K562 (cell line): Measurements from ENCODE around the gene SIM1. TPM values are rescaled to one million over a fixed set of nuclear protein-coding genes. Genes with fewer than 3 reads are reported as not detected.
A peak's percentile ranks its signal among the peaks of the same experiment; 100 is the strongest.

Source experiments
- ATAC-seq: fragments of 200-7000 bp; cut with Tn5 transposase; 3 replicates; pipeline ENCODE4 v1.9.1; 2020; ENCODE audit warnings: moderate library complexity
- BruUV-seq: library from RNA; stranded (reverse); fragments of 400-500 nt; replicated peaks from 2 replicates; lab custom pipeline; 2021; lab: Mats Ljungman, UMichigan
- CTCF ChIA-PET: fragments of 300-600 bp; formaldehyde crosslinking; extraction: SDS; loops from one replicate; lab custom pipeline; 2021; ENCODE audit warnings: low intra/inter-chr PET ratio; lab: Yijun Ruan, JAX
- POLR2A ChIA-PET: fragments of 300-600, 350-650 bp; sonication (Branson Sonifier 250); formaldehyde crosslinking; extraction: SDS; loops from one replicate; lab custom pipeline; 2021; ENCODE audit warnings: antibody characterized with exemption, inconsistent platforms; lab: Yijun Ruan, JAX
- DNase-seq, 4 experiments: peaks; one replicate each; pipeline versions ENCODE4 v3.0.0 to v3.0.0-alpha.2; 2011 to 2018; ENCODE audit warnings: low spot score in 3 of 4, mixed read lengths in 3 of 4; ENCODE audit errors: extremely low read depth in 1 of 4
- FAIRE-seq: peaks from 2 replicates; lab custom pipeline; 2011; peaks lifted over from hg19 to GRCh38; lab: Jason Lieb, UNC
- H2AFZ ChIP-seq: 2 replicates; pipeline ENCODE4 v1.6.0; 2011; ENCODE audit warnings: low read depth, low read length, control low read depth, inconsistent platforms
- H3K27ac ChIP-seq: fragments of 200-600 bp; 3 replicates; pipeline ENCODE4 v1.8.0; 2011; ENCODE audit warnings: low read depth, mild to moderate bottlenecking, control low read depth, inconsistent platforms, low read length, moderate library complexity, mixed read lengths; ENCODE audit errors: extremely low read depth
- H3K27me3 ChIP-seq, 2 experiments: fragments of 300-600 bp in 1 of 2; 2 replicates in 1 of 2; 3 replicates in 1 of 2; pipeline versions ENCODE4 v1.6.0 to v1.8.0; 2011; ENCODE audit warnings: inconsistent platforms in 2 of 2, low read length in 2 of 2, mild to moderate bottlenecking in 1 of 2, mixed read lengths in 1 of 2, moderate library complexity in 1 of 2; ENCODE audit not compliant: control insufficient read depth in 2 of 2, insufficient read depth in 2 of 2
- H3K36me3 ChIP-seq: fragments of 300-600 bp; 3 replicates; pipeline ENCODE4 v1.8.0; 2011; ENCODE audit warnings: mild to moderate bottlenecking, low read length, inconsistent platforms; ENCODE audit not compliant: control insufficient read depth, insufficient read depth
- H3K4me1 ChIP-seq, 2 experiments: fragments of 200-600 bp in 1 of 2; replicated peaks in 1 of 2; 2 replicates in 1 of 2; 3 replicates in 1 of 2; pipeline versions ENCODE4 v1.5.1 to v1.8.0; 2011; ENCODE audit warnings: inconsistent platforms in 2 of 2, low read length in 2 of 2, mild to moderate bottlenecking in 1 of 2, mixed read lengths in 1 of 2, moderate library complexity in 1 of 2; ENCODE audit not compliant: control insufficient read depth in 2 of 2, insufficient read depth in 2 of 2
- H3K4me2 ChIP-seq: 2 replicates; pipeline ENCODE4 v1.6.1; 2011; ENCODE audit warnings: low read length, control low read depth, inconsistent platforms, mixed read lengths; ENCODE audit not compliant: insufficient read depth
- H3K4me3 ChIP-seq: fragments of 200-600 bp; sonication (generic), shearing (Covaris generic); 2 replicates; pipeline ENCODE4 v1.5.1; 2016; ENCODE audit warnings: control low read depth, inconsistent platforms
- H3K79me2 ChIP-seq: fragments of 200-600 bp; 3 replicates; pipeline ENCODE4 v1.8.0; 2011; ENCODE audit warnings: low read length, inconsistent platforms; ENCODE audit not compliant: control insufficient read depth, insufficient read depth
- H3K9ac ChIP-seq, 2 experiments: 2 replicates each; pipeline versions ENCODE4 v1.6.0 to v1.6.1; 2011; ENCODE audit warnings: low read depth in 2 of 2, low read length in 2 of 2, control low read depth in 1 of 2, inconsistent platforms in 1 of 2, mild to moderate bottlenecking in 1 of 2, mixed read lengths in 1 of 2; ENCODE audit not compliant: insufficient read depth in 1 of 2
- H3K9me1 ChIP-seq: one replicate; pipeline ENCODE4 v1.6.0; 2011; ENCODE audit warnings: inconsistent platforms, mild to moderate bottlenecking, low read length, moderate library complexity; ENCODE audit not compliant: control insufficient read depth, insufficient read depth
- H3K9me3 ChIP-seq: replicated peaks from 2 replicates; pipeline ENCODE4 v1.5.1; 2011; ENCODE audit warnings: low read depth, low read length, inconsistent platforms; ENCODE audit not compliant: control insufficient read depth, insufficient read depth
- H4K20me1 ChIP-seq: replicated peaks from 2 replicates; pipeline ENCODE4 v1.6.1; 2011; ENCODE audit warnings: low read length, inconsistent platforms, mixed read lengths; ENCODE audit not compliant: control insufficient read depth, insufficient read depth
- CBX2 ChIP-seq: fragments of 200-600 bp; sonication (generic); IDR thresholded peaks from one replicate; pipeline ENCODE4 v1.6.1; 2012; ENCODE audit warnings: mild to moderate bottlenecking, low read length, inconsistent platforms; ENCODE audit not compliant: insufficient read depth, poor library complexity, severe bottlenecking
- CGGBP1 ChIP-seq: fragments of 250-450 bp; sonication (Bioruptor Pico); IDR thresholded peaks from 2 replicates; pipeline ENCODE4 v1.9.0; 2021; ENCODE audit warnings: mild to moderate bottlenecking
- FOXM1 ChIP-seq, 2 experiments: fragments of 450-650 bp in 1 of 2; sonication (generic) in 1 of 2; formaldehyde crosslinking in 1 of 2; IDR thresholded peaks; 2 replicates each; pipeline versions ENCODE4 v1.6.1 to v1.9.0; 2017 to 2022; ENCODE audit warnings: low read depth in 2 of 2, mild to moderate bottlenecking in 2 of 2, missing genetic modification reagents in 1 of 2, moderate library complexity in 1 of 2
- VEZF1 ChIP-seq: fragments of 200-800 bp; sonication (Bioruptor generic); IDR thresholded peaks from 2 replicates; pipeline ENCODE4 v1.6.1; 2017; ENCODE audit warnings: missing genetic modification characterization, missing compliant biosample characterization
- WGBS: fragments of 100-300 bp; shearing (Covaris generic); methylation state at CpG from one replicate; pipeline ENCODE4 v1.1.6; 2016; ENCODE audit warnings: low coverage, mixed read lengths; ENCODE audit not compliant: insufficient coverage; ENCODE audit errors: missing lambda C conversion rate; 5-methylcytosine and 5-hydroxymethylcytosine counted together
- in situ Hi-C: fragments of 300-500 bp; cut with MboI; formaldehyde crosslinking; loops from 4 replicates; pipeline ENCODE4 v1.15.0; 2018; ENCODE audit warnings: inconsistent platforms, mixed read lengths
- intact Hi-C: fragments of 100-400 bp; cut with micrococcal nuclease; formaldehyde crosslinking; loops from 2 replicates; pipeline ENCODE4 v1.14.2; 2022
- polyA plus RNA-seq, 8 experiments: library from polyadenylated mRNA; depleted of rRNA in 4 of 8; stranded (reverse) in 5 of 8; unstranded in 3 of 8; fragments of >200 nt; fragmentation: Nextera tagmentation in 2 of 8; fragmentation: Illumina TruSeq in 1 of 8; extraction: Ambion mirVana in 2 of 8; extraction: Trizol in 1 of 8; gene quantifications; 2 replicates each; pipeline versions ENCODE4 v1.2.1 to v1.2.3, GENCODE V29; 2011 to 2014; ENCODE audit warnings: inconsistent platforms in 1 of 8, missing spikeins in 1 of 8
- total RNA-seq, 7 experiments: library from RNA; depleted of rRNA in 6 of 7; stranded (reverse); fragments of >200 nt in 6 of 7; fragmentation: Illumina TruSeq in 2 of 7; extraction: Trizol in 2 of 7; gene quantifications; 2 replicates each; pipeline versions ENCODE4 v1.2.1 to v1.2.3, GENCODE V29; 2011 to 2021; ENCODE audit warnings: low replicate concordance in 1 of 7
- TF ChIP-seq, protein P1 (sequence below): fragments of 250-450 bp; sonication (Bioruptor Pico); IDR thresholded peaks from 2 replicates; pipeline ENCODE4 v1.5.1; 2021; ENCODE audit warnings: mild to moderate bottlenecking
- TF ChIP-seq, protein P2 (sequence below): sonication (generic); formaldehyde crosslinking; IDR thresholded peaks from 2 replicates; pipeline ENCODE4 v1.8.0; 2023; ENCODE audit warnings: missing genetic modification reagents, mild to moderate bottlenecking, borderline replicate concordance

The SIM1 gene
- total and polyA plus RNA-seq, 9 of the 15 experiments (the other 6 are each of a cell fraction or from before 2014, with no cell fraction given), result not detected

GRCh38 chr6:100455230-100456124 is 9.2 kb downstream of the SIM1 start (continued):
- TF ChIP-seq FOXM1 (IDR thresholded peaks at IDR 0.05; ENCODE audit: low read depth) (no peak), FOXM1 (CRISPR knock-in tag; IDR thresholded peaks at IDR 0.05; ENCODE audit: low read depth) (no peak)
- TF ChIP-seq, protein P1, sequence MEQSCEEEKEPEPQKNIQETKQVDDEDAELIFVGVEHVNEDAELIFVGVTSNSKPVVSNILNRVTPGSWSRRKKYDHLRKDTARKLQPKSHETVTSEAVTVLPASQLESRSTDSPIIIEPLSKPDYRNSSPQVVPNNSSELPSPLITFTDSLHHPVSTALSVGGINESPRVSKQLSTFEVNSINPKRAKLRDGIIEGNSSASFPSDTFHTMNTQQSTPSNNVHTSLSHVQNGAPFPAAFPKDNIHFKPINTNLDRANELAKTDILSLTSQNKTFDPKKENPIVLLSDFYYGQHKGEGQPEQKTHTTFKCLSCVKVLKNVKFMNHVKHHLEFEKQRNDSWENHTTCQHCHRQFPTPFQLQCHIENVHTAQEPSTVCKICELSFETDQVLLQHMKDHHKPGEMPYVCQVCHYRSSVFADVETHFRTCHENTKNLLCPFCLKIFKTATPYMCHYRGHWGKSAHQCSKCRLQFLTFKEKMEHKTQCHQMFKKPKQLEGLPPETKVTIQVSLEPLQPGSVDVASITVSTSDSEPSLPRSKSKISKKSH (CRISPR knock-in tag), result no peak

GRCh38 chr6:100454551-100455229 is 10.0 kb downstream of the SIM1 start:
- H2AFZ ChIP-seq, result no peak overlapping the region
- ChIA-PET POLR2A (interaction anchor here (1.7 kb wide), 1 partner anchor 8 kb away, joined by 4 read pairs; no protein-coding TSS in a partner anchor), CTCF (no interaction called here)
- WGBS, result 10% methylated on average over 14 of the region's 14 CpGs
- no peak overlapping the region for H3K9ac ChIP-seq
- BruUV-seq, result no TSS peak
- H3K27me3 ChIP-seq, result peaks cover 53 to 58% of the 10 kb centered on the region in 2 experiments
- no peak for FAIRE-seq
- H3K4me2 ChIP-seq, result no peak overlapping the region
- H4K20me1 ChIP-seq, result no peaks in the 10 kb centered on the region; the same call in 1 of the 2 replicates
- intact Hi-C loops, result no loop called here
- no peak for DNase-seq
- peaks cover 0 to 16% of the 10 kb centered on the region in 2 experiments; a peak in 1 of 5 replicates for H3K4me1 ChIP-seq
- no peaks in the 10 kb centered on the region for H3K9me1 ChIP-seq
- no peaks in the 10 kb centered on the region for H3K9me3 ChIP-seq
- H3K4me3 ChIP-seq, result no peak overlapping the region
- no peak overlapping the region for H3K27ac ChIP-seq
- ATAC-seq, result no peak
- H3K79me2 ChIP-seq, result no peaks in the 10 kb centered on the region
- in situ Hi-C loops, result no loop called here
- H3K36me3 ChIP-seq, result no peaks in the 10 kb centered on the region
- TF ChIP-seq CGGBP1 (CRISPR knock-in tag) (no peak), CBX2 (peak; percentile 33), VEZF1 (CRISPR knock-in tag) (no peak)
- TF ChIP-seq, protein P2, sequence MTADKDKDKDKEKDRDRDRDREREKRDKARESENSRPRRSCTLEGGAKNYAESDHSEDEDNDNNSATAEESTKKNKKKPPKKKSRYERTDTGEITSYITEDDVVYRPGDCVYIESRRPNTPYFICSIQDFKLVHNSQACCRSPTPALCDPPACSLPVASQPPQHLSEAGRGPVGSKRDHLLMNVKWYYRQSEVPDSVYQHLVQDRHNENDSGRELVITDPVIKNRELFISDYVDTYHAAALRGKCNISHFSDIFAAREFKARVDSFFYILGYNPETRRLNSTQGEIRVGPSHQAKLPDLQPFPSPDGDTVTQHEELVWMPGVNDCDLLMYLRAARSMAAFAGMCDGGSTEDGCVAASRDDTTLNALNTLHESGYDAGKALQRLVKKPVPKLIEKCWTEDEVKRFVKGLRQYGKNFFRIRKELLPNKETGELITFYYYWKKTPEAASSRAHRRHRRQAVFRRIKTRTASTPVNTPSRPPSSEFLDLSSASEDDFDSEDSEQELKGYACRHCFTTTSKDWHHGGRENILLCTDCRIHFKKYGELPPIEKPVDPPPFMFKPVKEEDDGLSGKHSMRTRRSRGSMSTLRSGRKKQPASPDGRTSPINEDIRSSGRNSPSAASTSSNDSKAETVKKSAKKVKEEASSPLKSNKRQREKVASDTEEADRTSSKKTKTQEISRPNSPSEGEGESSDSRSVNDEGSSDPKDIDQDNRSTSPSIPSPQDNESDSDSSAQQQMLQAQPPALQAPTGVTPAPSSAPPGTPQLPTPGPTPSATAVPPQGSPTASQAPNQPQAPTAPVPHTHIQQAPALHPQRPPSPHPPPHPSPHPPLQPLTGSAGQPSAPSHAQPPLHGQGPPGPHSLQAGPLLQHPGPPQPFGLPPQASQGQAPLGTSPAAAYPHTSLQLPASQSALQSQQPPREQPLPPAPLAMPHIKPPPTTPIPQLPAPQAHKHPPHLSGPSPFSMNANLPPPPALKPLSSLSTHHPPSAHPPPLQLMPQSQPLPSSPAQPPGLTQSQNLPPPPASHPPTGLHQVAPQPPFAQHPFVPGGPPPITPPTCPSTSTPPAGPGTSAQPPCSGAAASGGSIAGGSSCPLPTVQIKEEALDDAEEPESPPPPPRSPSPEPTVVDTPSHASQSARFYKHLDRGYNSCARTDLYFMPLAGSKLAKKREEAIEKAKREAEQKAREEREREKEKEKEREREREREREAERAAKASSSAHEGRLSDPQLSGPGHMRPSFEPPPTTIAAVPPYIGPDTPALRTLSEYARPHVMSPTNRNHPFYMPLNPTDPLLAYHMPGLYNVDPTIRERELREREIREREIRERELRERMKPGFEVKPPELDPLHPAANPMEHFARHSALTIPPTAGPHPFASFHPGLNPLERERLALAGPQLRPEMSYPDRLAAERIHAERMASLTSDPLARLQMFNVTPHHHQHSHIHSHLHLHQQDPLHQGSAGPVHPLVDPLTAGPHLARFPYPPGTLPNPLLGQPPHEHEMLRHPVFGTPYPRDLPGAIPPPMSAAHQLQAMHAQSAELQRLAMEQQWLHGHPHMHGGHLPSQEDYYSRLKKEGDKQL (CRISPR knock-in tag), result no peak
